Measurements from ENCODE around the gene RIMS4. TPM values are rescaled to one million over a fixed set of nuclear protein-coding genes. Genes with fewer than 3 reads are reported as not detected.
A peak's percentile ranks its signal among the peaks of the same experiment; 100 is the strongest.

Gene RIMS4
- total RNA-seq, 1 experiment from 2014 or later, result 16.3 TPM

GRCh38 chr20:44780226-44780625 lies 30.1 kb downstream of the RIMS4 start:
- Histone ChIP-seq H3K9me3 (ENCODE audit: control insufficient read depth, low read depth, low read length) (no peaks in the 10 kb centered on the region), H3K27me3 (ENCODE audit: insufficient read depth, low read length) (no peaks in the 10 kb centered on the region), H3K23ac (ENCODE audit: insufficient read length, low read depth, low read length) (no peak overlapping the region), H2AK5ac (ENCODE audit: insufficient read length, low read length) (no peak overlapping the region), H3K79me1 (ENCODE audit: insufficient read depth, low read depth, low read length, poor library complexity, severe bottlenecking) (no peaks in the 10 kb centered on the region), H3T11ph (ENCODE audit: low read length) (no peak overlapping the region), H2BK120ac (ENCODE audit: low read depth, low read length, poor library complexity, severe bottlenecking) (no peak overlapping the region), H3K79me2 (ENCODE audit: insufficient read depth, low read length) (no peaks in the 10 kb centered on the region), H3K23me2 (ENCODE audit: insufficient read length, low read depth, low read length, poor library complexity, severe bottlenecking) (no peaks in the 10 kb centered on the region), H4K20me1 (ENCODE audit: control insufficient read depth, insufficient read depth, insufficient read length) (no peaks in the 10 kb centered on the region), H4K91ac (ENCODE audit: insufficient read length, low read depth, low read length) (no peak overlapping the region), H3K27ac (ENCODE audit: insufficient read length, low read depth, low read length) (no peak overlapping the region), H3K4me1 (ENCODE audit: insufficient read depth, low read length) (peaks cover 7% of the 10 kb centered on the region; the same call in 1 of the 2 replicates), H2BK20ac (ENCODE audit: low read depth, low read length, poor library complexity, severe bottlenecking) (no peak overlapping the region), H3K4ac (ENCODE audit: low read depth, low read length) (no peak overlapping the region), H2BK15ac (ENCODE audit: low read depth, low read length) (no peak overlapping the region), H3K4me2 (ENCODE audit: insufficient read depth, insufficient read length, low read length) (no peak overlapping the region), H2BK12ac (ENCODE audit: insufficient read length, low read depth, low read length) (no peak overlapping the region), H3K18ac (ENCODE audit: insufficient read length, low read depth, low read length) (no peak overlapping the region), H2AFZ (ENCODE audit: low read length) (no peak overlapping the region), H3K9ac (ENCODE audit: extremely low read depth, insufficient read length, low read length) (no peak overlapping the region), H4K5ac (ENCODE audit: insufficient read length, low read depth, low read length) (no peak overlapping the region), H3K56ac (ENCODE audit: insufficient read length, low read depth, low read length) (no peak overlapping the region), H2BK5ac (ENCODE audit: insufficient read length, low read length) (no peak overlapping the region), H3K14ac (ENCODE audit: insufficient read depth, low read length) (no peak overlapping the region), H4K8ac (replicated peaks; ENCODE audit: insufficient read length, low read depth, low read length) (no peak overlapping the region)
- no peak for TF ChIP-seq CTCF (conservative IDR thresholded peaks at IDR 0.05)
- peak; percentile 61 for DNase-seq
- peaks cover 14% of the 10 kb centered on the region in 2 experiments for H3K4me1 Mint-ChIP-seq
- no peak overlapping the region for H3K4me3 Mint-ChIP-seq
- WGBS (ENCODE audit: extremely low coverage, insufficient read length, low lambda C conversion rate), result no CpG with 5 or more reads among the region's 5 CpGs
- H3K36me3 Mint-ChIP-seq (ENCODE audit: insufficient read depth in 1 of 3, low read depth in 3 of 3), result no peaks in the 10 kb centered on the region
- H3K9me3 Mint-ChIP-seq, result no peaks in the 10 kb centered on the region
- no peak overlapping the region for H3K27ac Mint-ChIP-seq
- H3K27me3 Mint-ChIP-seq (ENCODE audit: low read depth), result peaks cover 4% of the 10 kb centered on the region

Measured in H9 (cell line).